HepG2 (cell line): ENCODE data around the gene NEURL1B. TPM values are rescaled to one million over a fixed set of nuclear protein-coding genes. Genes with fewer than 3 reads are reported as not detected.

Experiments
- ATAC-seq: fragments of 200-7000 bp; cut with Tn5 transposase; 3 replicates; pipeline ENCODE4 v1.9.1; 2020; ENCODE audit warnings: mild to moderate bottlenecking, moderate library complexity
- BruUV-seq: library from RNA; stranded (reverse); fragments of 400-500 nt; replicated peaks from 2 replicates; lab custom pipeline; 2021; lab: Mats Ljungman, UMichigan
- CTCF ChIA-PET: fragments of 300-600 bp; formaldehyde crosslinking; extraction: SDS; loops from one replicate; lab custom pipeline; 2021; ENCODE audit warnings: low total read pairs, inconsistent platforms, low intra/inter-chr PET ratio; lab: Yijun Ruan, JAX
- POLR2A ChIA-PET: fragments of 350-600 bp; sonication (Branson Sonifier 250); formaldehyde crosslinking; loops from one replicate; lab custom pipeline; 2020; ENCODE audit warnings: antibody characterized with exemption, inconsistent platforms; lab: Yijun Ruan, JAX
- DNase-seq: peaks from one replicate; pipeline ENCODE4 v3.0.0-alpha.2; 2015; ENCODE audit warnings: low spot score
- FAIRE-seq: peaks from 3 replicates; lab custom pipeline; 2011; peaks lifted over from hg19 to GRCh38; lab: Jason Lieb, UNC
- H2AFZ ChIP-seq: one replicate; pipeline ENCODE4 v1.6.1; 2011; ENCODE audit warnings: low read length, inconsistent platforms
- H3K27ac ChIP-seq: fragments of 300-600 bp; 3 replicates; pipeline ENCODE4 v1.8.0; 2011; ENCODE audit warnings: mixed run types, mild to moderate bottlenecking, mixed read lengths, low read length, inconsistent platforms; ENCODE audit not compliant: insufficient read depth; ENCODE audit errors: extremely low read length
- H3K27me3 ChIP-seq, 2 experiments: fragments of 200-600 bp in 1 of 2; 2 replicates in 1 of 2; 3 replicates in 1 of 2; pipeline versions ENCODE4 v1.6.0 to v1.8.0; 2011; ENCODE audit warnings: low read length in 2 of 2, mild to moderate bottlenecking in 2 of 2, moderate library complexity in 2 of 2, inconsistent platforms in 1 of 2; ENCODE audit not compliant: insufficient read depth in 2 of 2, control insufficient read depth in 1 of 2
- H3K36me3 ChIP-seq, 2 experiments: fragments of 200-600 bp in 1 of 2; replicated peaks in 1 of 2; 2 replicates in 1 of 2; 3 replicates in 1 of 2; pipeline versions ENCODE4 v1.5.1 to v1.8.0; 2011; ENCODE audit warnings: low read length in 2 of 2, inconsistent platforms in 1 of 2; ENCODE audit not compliant: insufficient read depth in 2 of 2, control insufficient read depth in 1 of 2
- H3K4me1 ChIP-seq: 2 replicates; pipeline ENCODE4 v1.5.1; 2012; ENCODE audit warnings: low read length, inconsistent platforms; ENCODE audit not compliant: insufficient read depth
- H3K4me2 ChIP-seq: 2 replicates; pipeline ENCODE4 v1.6.0; 2011; ENCODE audit warnings: low read depth, low read length, inconsistent platforms
- H3K4me3 ChIP-seq, 3 experiments: fragments of 200-600 bp in 1 of 3; sonication (generic), shearing (Covaris generic) in 1 of 3; replicated peaks in 1 of 3; 2 replicates each; pipeline ENCODE4 v1.5.1; 2011 to 2016; ENCODE audit warnings: low read length in 3 of 3, inconsistent platforms in 2 of 3, low read depth in 2 of 3, mild to moderate bottlenecking in 2 of 3, control low read depth in 1 of 3, mixed read lengths in 1 of 3; ENCODE audit not compliant: insufficient read depth in 1 of 3
- H3K79me2 ChIP-seq: one replicate; pipeline ENCODE4 v1.6.1; 2011; ENCODE audit warnings: low read length, inconsistent platforms; ENCODE audit not compliant: insufficient read depth
- H3K9ac ChIP-seq: 2 replicates; pipeline ENCODE4 v1.6.0; 2011; ENCODE audit warnings: mild to moderate bottlenecking, low read depth, low read length, inconsistent platforms; ENCODE audit not compliant: insufficient read depth
- H3K9me3 ChIP-seq: 2 replicates; pipeline ENCODE4 v1.5.1; 2012; ENCODE audit warnings: mild to moderate bottlenecking, low read length
- H4K20me1 ChIP-seq: 2 replicates; pipeline ENCODE4 v1.6.0; 2011; ENCODE audit warnings: inconsistent platforms, mild to moderate bottlenecking, low read length, moderate library complexity; ENCODE audit not compliant: insufficient read depth
- CAMTA2 ChIP-seq: sonication (generic); formaldehyde crosslinking; IDR thresholded peaks from 2 replicates; pipeline ENCODE4 v1.4.0; 2020; ENCODE audit warnings: mild to moderate bottlenecking, missing genetic modification reagents, borderline replicate concordance
- GABPB1 ChIP-seq: IDR thresholded peaks from 2 replicates; pipeline ENCODE4 v1.6.1; 2016; ENCODE audit warnings: mild to moderate bottlenecking, missing genetic modification reagents, moderate library complexity, missing compliant biosample characterization
- HOXD1 ChIP-seq: sonication (generic); formaldehyde crosslinking; IDR thresholded peaks from 2 replicates; pipeline ENCODE4 v1.5.0; 2020; ENCODE audit warnings: missing genetic modification reagents
- IKZF1 ChIP-seq: fragments of 450-650 bp; IDR thresholded peaks from 2 replicates; pipeline ENCODE4 v1.7.1; 2016
- LCORL ChIP-seq, 2 experiments: fragments of 450-650 bp in 1 of 2; sonication (generic) in 1 of 2; formaldehyde crosslinking in 1 of 2; IDR thresholded peaks; 2 replicates each; pipeline versions ENCODE4 v1.5.0 to v1.6.1; 2017 to 2020; ENCODE audit warnings: antibody characterized with exemption in 1 of 2, missing genetic modification reagents in 1 of 2
- MIXL1 ChIP-seq: IDR thresholded peaks from 2 replicates; pipeline ENCODE4 v1.6.1; 2016
- PRMT3 ChIP-seq: sonication (generic); formaldehyde crosslinking; IDR thresholded peaks from 2 replicates; pipeline ENCODE4 v1.8.1; 2022; ENCODE audit warnings: low read depth, mild to moderate bottlenecking, moderate library complexity, missing genetic modification reagents, borderline replicate concordance
- REXO4 ChIP-seq: sonication (generic); formaldehyde crosslinking; IDR thresholded peaks from 2 replicates; pipeline ENCODE4 v1.8.0; 2022; ENCODE audit warnings: missing genetic modification reagents, mild to moderate bottlenecking, borderline replicate concordance
- SNRNP70 ChIP-seq: fragments of 200-400 bp; formaldehyde crosslinking; IDR thresholded peaks from 2 replicates; pipeline ENCODE4 v1.6.1; 2017; ENCODE audit warnings: mild to moderate bottlenecking, low read depth, low read length, moderate library complexity
- SRY ChIP-seq: sonication (generic); formaldehyde crosslinking; IDR thresholded peaks from 2 replicates; pipeline ENCODE4 v1.8.0; 2022; ENCODE audit warnings: mild to moderate bottlenecking, missing genetic modification reagents
- ZFP90 ChIP-seq: sonication (generic); formaldehyde crosslinking; IDR thresholded peaks from 2 replicates; pipeline ENCODE4 v1.8.0; 2022; ENCODE audit warnings: missing genetic modification reagents, mild to moderate bottlenecking, inconsistent platforms, borderline replicate concordance
- ZNF12 ChIP-seq: sonication (generic); formaldehyde crosslinking; IDR thresholded peaks from 2 replicates; pipeline ENCODE4 v1.5.0; 2020; ENCODE audit warnings: missing genetic modification reagents
- ZNF224 ChIP-seq: sonication (generic); formaldehyde crosslinking; IDR thresholded peaks from 2 replicates; pipeline ENCODE4 v1.5.0; 2020; ENCODE audit warnings: mild to moderate bottlenecking, missing genetic modification reagents
- ZNF333 ChIP-seq: sonication (generic); formaldehyde crosslinking; IDR thresholded peaks from 2 replicates; pipeline ENCODE4 v1.4.0; 2020; ENCODE audit warnings: mild to moderate bottlenecking, missing genetic modification reagents, borderline replicate concordance
- ZNF33B ChIP-seq: sonication (generic); formaldehyde crosslinking; IDR thresholded peaks from 2 replicates; pipeline ENCODE4 v1.5.1; 2020; ENCODE audit warnings: mild to moderate bottlenecking, missing genetic modification reagents
- ZNF644 ChIP-seq: IDR thresholded peaks from 2 replicates; pipeline ENCODE4 v1.6.1; 2016; ENCODE audit warnings: low read depth
- WGBS: methylation state at CpG from one replicate; pipeline ENCODE4 v1.1.6; 2017; ENCODE audit warnings: low lambda C conversion rate; 5-methylcytosine and 5-hydroxymethylcytosine counted together
- in situ Hi-C: cut with HindIII; loops from 2 replicates; pipeline ENCODE4 v1.10.0; 2017; ENCODE audit warnings: low pct_unique_long_range_greater_than_20kb; ENCODE audit not compliant: extremely low pct_ligation_motif_present
- intact Hi-C: fragments of 100-400 bp; cut with micrococcal nuclease; formaldehyde crosslinking; loops from one replicate; pipeline ENCODE4 v1.10.0; 2022; ENCODE audit not compliant: unreplicated experiment
- polyA plus RNA-seq, 8 experiments: library from polyadenylated mRNA; depleted of rRNA in 3 of 8; stranded (reverse) in 7 of 8; unstranded in 1 of 8; fragments of >200 nt; fragmentation: Illumina TruSeq in 4 of 8; extraction: Trizol in 4 of 8; gene quantifications; 2 replicates each; pipeline versions ENCODE4 v1.2.1 to v1.2.3, GENCODE V29; 2011 to 2016; ENCODE audit warnings: low read depth in 4 of 8, missing spikeins in 1 of 8, mixed read lengths in 1 of 8; ENCODE audit not compliant: insufficient read depth in 1 of 8
- total RNA-seq, 5 experiments: library from RNA; depleted of rRNA; stranded (reverse); fragments of >200 nt; fragmentation: Illumina TruSeq; extraction: Trizol; gene quantifications; 2 replicates each; pipeline ENCODE4 v1.2.3, GENCODE V29; 2016; ENCODE audit warnings: low read depth in 1 of 5
- TF ChIP-seq, protein P1 (sequence below): sonication (generic); formaldehyde crosslinking; IDR thresholded peaks from 2 replicates; pipeline ENCODE4 v1.4.0; 2020; ENCODE audit warnings: mild to moderate bottlenecking, missing genetic modification reagents
- TF ChIP-seq, protein P2 (sequence below): IDR thresholded peaks from 2 replicates; pipeline ENCODE4 v1.6.1; 2012; ENCODE audit warnings: low read length, improper control_type of control experiment
- TF ChIP-seq, protein P3 (sequence below): sonication (generic); formaldehyde crosslinking; IDR thresholded peaks from 2 replicates; pipeline ENCODE4 v1.4.0; 2020; ENCODE audit warnings: mild to moderate bottlenecking, missing genetic modification reagents

The NEURL1B gene
- total and polyA plus RNA-seq, 2 of the 13 experiments (the other 11 are each of a cell fraction or from before 2014, with no cell fraction given): 0.09 to 0.13 TPM

DNA sequence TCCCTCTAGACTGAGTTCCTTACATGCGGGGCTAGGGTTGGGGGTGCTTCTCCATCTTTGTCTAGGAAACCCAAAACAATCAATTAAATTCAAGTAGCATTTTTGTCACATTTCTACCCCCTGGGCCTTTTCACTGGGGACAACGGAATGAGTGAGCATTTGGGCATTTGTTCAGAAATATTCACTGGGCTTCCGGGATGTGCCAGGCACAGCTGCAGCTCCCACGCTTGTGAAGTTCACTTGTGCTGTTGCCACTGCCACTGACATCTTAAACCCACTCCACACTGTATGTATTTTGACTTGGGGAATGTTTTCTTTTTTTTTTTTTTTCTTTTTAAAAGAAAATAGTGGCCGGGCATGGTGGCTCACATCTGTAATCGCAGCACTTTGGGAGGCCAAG, 98.3 kb downstream of the NEURL1B start:
- WGBS: 74% methylated on average over 6 of the region's 6 CpGs
- no peaks in the 10 kb centered on the region for H3K36me3 ChIP-seq
- ChIA-PET CTCF (no interaction called here), POLR2A (no interaction called here)
- DNase-seq: no peak
- intact Hi-C loops: no loop called here
- H4K20me1 ChIP-seq: no peaks in the 10 kb centered on the region
- no peak overlapping the region for H3K4me2 ChIP-seq
- no peak for FAIRE-seq
- H3K79me2 ChIP-seq: no peaks in the 10 kb centered on the region
- H3K4me1 ChIP-seq: peaks cover 49% of the 10 kb centered on the region
- H3K27me3 ChIP-seq: no peaks in the 10 kb centered on the region; a peak in 1 of 5 replicates
- no peaks in the 10 kb centered on the region for H3K9me3 ChIP-seq
- no peak for ATAC-seq
- in situ Hi-C loops: no loop called here
- no peak overlapping the region for H3K4me3 ChIP-seq
- no TSS peak for BruUV-seq
- no peak overlapping the region for H2AFZ ChIP-seq
- H3K27ac ChIP-seq: no peak overlapping the region
- no peak overlapping the region for H3K9ac ChIP-seq
- TF ChIP-seq SRY (no peak), ZNF33B (CRISPR knock-in tag) (no peak), HOXD1 (CRISPR knock-in tag) (no peak), ZNF333 (CRISPR knock-in tag) (no peak), ZNF12 (CRISPR knock-in tag) (no peak), ZNF224 (no peak), GABPB1 (CRISPR knock-in tag) (no peak), IKZF1 (no peak), REXO4 (CRISPR knock-in tag) (no peak), PRMT3 (CRISPR knock-in tag) (no peak), ZNF644 (CRISPR knock-in tag) (no peak), ZFP90 (CRISPR knock-in tag) (no peak), LCORL (IDR thresholded peaks at IDR 0.05) (no peak), LCORL (CRISPR knock-in tag; IDR thresholded peaks at IDR 0.05) (no peak), MIXL1 (CRISPR knock-in tag) (no peak), CAMTA2 (CRISPR knock-in tag) (no peak), SNRNP70 (no peak)
- TF ChIP-seq, protein P1, sequence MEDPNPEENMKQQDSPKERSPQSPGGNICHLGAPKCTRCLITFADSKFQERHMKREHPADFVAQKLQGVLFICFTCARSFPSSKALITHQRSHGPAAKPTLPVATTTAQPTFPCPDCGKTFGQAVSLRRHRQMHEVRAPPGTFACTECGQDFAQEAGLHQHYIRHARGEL: no peak
- TF ChIP-seq, protein P2, sequence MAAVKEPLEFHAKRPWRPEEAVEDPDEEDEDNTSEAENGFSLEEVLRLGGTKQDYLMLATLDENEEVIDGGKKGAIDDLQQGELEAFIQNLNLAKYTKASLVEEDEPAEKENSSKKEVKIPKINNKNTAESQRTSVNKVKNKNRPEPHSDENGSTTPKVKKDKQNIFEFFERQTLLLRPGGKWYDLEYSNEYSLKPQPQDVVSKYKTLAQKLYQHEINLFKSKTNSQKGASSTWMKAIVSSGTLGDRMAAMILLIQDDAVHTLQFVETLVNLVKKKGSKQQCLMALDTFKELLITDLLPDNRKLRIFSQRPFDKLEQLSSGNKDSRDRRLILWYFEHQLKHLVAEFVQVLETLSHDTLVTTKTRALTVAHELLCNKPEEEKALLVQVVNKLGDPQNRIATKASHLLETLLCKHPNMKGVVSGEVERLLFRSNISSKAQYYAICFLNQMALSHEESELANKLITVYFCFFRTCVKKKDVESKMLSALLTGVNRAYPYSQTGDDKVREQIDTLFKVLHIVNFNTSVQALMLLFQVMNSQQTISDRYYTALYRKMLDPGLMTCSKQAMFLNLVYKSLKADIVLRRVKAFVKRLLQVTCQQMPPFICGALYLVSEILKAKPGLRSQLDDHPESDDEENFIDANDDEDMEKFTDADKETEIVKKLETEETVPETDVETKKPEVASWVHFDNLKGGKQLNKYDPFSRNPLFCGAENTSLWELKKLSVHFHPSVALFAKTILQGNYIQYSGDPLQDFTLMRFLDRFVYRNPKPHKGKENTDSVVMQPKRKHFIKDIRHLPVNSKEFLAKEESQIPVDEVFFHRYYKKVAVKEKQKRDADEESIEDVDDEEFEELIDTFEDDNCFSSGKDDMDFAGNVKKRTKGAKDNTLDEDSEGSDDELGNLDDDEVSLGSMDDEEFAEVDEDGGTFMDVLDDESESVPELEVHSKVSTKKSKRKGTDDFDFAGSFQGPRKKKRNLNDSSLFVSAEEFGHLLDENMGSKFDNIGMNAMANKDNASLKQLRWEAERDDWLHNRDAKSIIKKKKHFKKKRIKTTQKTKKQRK: no peak
- TF ChIP-seq, protein P3, sequence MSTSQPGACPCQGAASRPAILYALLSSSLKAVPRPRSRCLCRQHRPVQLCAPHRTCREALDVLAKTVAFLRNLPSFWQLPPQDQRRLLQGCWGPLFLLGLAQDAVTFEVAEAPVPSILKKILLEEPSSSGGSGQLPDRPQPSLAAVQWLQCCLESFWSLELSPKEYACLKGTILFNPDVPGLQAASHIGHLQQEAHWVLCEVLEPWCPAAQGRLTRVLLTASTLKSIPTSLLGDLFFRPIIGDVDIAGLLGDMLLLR (CRISPR knock-in tag): no peak
